ENCODE measurements around the gene CNIH4. TPM values are rescaled to one million over a fixed set of nuclear protein-coding genes. Genes with fewer than 3 reads are reported as not detected.

Gene CNIH4
- total RNA-seq, 1 experiment from 2014 or later, result 104 TPM

DNA sequence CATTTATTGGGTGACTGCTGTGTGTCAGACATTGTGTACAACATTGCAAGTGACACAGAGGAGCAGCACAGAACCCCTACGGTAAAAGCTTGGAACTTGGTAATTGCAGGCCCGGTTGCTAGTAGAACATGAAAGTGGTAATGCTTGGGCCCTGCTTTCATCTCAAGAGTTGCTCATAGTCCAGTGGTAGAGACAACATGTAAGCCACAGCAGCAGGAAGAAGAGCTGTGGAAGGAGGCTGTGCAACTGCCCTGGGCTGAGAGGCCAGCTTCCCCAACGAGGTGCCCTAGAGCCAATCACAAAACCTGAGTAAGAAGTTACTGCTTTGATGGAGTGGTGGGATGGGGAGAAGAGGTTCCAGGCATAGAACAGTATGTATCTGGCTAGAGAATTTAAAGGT lies 18.4 kb downstream of the CNIH4 start:
- no peak overlapping the region for H4K91ac ChIP-seq (ENCODE audit: insufficient read length, low read depth, low read length)
- peaks cover 2 to 6% of the 10 kb centered on the region in 2 experiments; a peak in 2 of 4 replicates for H3K4me1 Mint-ChIP-seq

More for the DNA sequence above, 18.4 kb downstream of the CNIH4 start:
- no CpG with 5 or more reads among the region's 3 CpGs for WGBS (ENCODE audit: extremely low coverage, insufficient read length, low lambda C conversion rate)
- no peak overlapping the region for H3K4ac ChIP-seq (ENCODE audit: low read depth, low read length)
- no peak overlapping the region for H2BK15ac ChIP-seq (ENCODE audit: low read depth, low read length)
- Mint-ChIP-seq H3K4me3 (no peak overlapping the region), H3K9me3 (no peaks in the 10 kb centered on the region), H3K27me3 (ENCODE audit: low read depth) (no peaks in the 10 kb centered on the region), H3K36me3 (ENCODE audit: insufficient read depth in 1 of 3, low read depth in 3 of 3) (peaks cover 40 to 79% (median 76%) of the 10 kb centered on the region in 3 experiments), H3K27ac (peak overlapping the region in 2 of 3 experiments; percentile 8 to 83; a peak in 2 of 7 replicates)
- no peak overlapping the region for H2AFZ ChIP-seq (ENCODE audit: low read length)
- H2BK120ac ChIP-seq (ENCODE audit: low read depth, low read length, poor library complexity, severe bottlenecking), result no peak overlapping the region
- H3K56ac ChIP-seq (ENCODE audit: insufficient read length, low read depth, low read length), result no peak overlapping the region
- H3K9ac ChIP-seq (ENCODE audit: extremely low read depth, insufficient read length, low read length), result no peak overlapping the region
- no peak overlapping the region for H3T11ph ChIP-seq (ENCODE audit: low read length)
- no peaks in the 10 kb centered on the region; the same call in 1 of the 2 replicates for H3K79me2 ChIP-seq (ENCODE audit: insufficient read depth, low read length)
- H3K9me3 ChIP-seq (ENCODE audit: control insufficient read depth, low read depth, low read length), result no peaks in the 10 kb centered on the region
- H3K23me2 ChIP-seq (ENCODE audit: insufficient read length, low read depth, low read length, poor library complexity, severe bottlenecking), result no peaks in the 10 kb centered on the region
- no peaks in the 10 kb centered on the region for H4K20me1 ChIP-seq (ENCODE audit: control insufficient read depth, insufficient read depth, insufficient read length)
- H3K4me2 ChIP-seq (ENCODE audit: insufficient read depth, insufficient read length, low read length), result no peak overlapping the region
- H3K14ac ChIP-seq (ENCODE audit: insufficient read depth, low read length), result no peak overlapping the region
- H4K5ac ChIP-seq (ENCODE audit: insufficient read length, low read depth, low read length), result no peak overlapping the region
- no peaks in the 10 kb centered on the region for H3K27me3 ChIP-seq (ENCODE audit: insufficient read depth, low read length)
- no peak overlapping the region for H3K18ac ChIP-seq (ENCODE audit: insufficient read length, low read depth, low read length)
- no peak overlapping the region for H3K27ac ChIP-seq (ENCODE audit: insufficient read length, low read depth, low read length)
- no peak overlapping the region for H4K8ac ChIP-seq (replicated peaks; ENCODE audit: insufficient read length, low read depth, low read length)
- no peak overlapping the region for H2AK5ac ChIP-seq (ENCODE audit: insufficient read length, low read length)
- no peaks in the 10 kb centered on the region for H3K79me1 ChIP-seq (ENCODE audit: insufficient read depth, low read depth, low read length, poor library complexity, severe bottlenecking)
- no peak overlapping the region for H2BK5ac ChIP-seq (ENCODE audit: insufficient read length, low read length)
- no peak overlapping the region for H3K23ac ChIP-seq (ENCODE audit: insufficient read length, low read depth, low read length)
- H2BK20ac ChIP-seq (ENCODE audit: low read depth, low read length, poor library complexity, severe bottlenecking), result no peak overlapping the region
- no peak for TF ChIP-seq CTCF (conservative IDR thresholded peaks at IDR 0.05)
- no peak for DNase-seq
- H2BK12ac ChIP-seq (ENCODE audit: insufficient read length, low read depth, low read length), result no peak overlapping the region
- no peaks in the 10 kb centered on the region for H3K4me1 ChIP-seq (ENCODE audit: insufficient read depth, low read length)

All from H9 (cell line).